COLO829 (cell line): ENCODE measurements around the gene DGLUCY.
"Not testable (repeated sequence)": the region's sequence is repeated elsewhere in the genome, so short reads cannot be mapped to it uniquely, and the experiment has no call there.

ENCODE experiments used
- DNase-seq: peaks from one replicate; pipeline ENCODE4 v3.0.0; 2012; ENCODE audit warnings: low spot score

Gene DGLUCY

GRCh38 chr14:91169951-91170350, 56.1 kb downstream of the DGLUCY start:
- no peak for DNase-seq

GRCh38 chr14:91170504-91171121, 56.7 kb downstream of the DGLUCY start:
- DNase-seq, result peak; percentile 34

GRCh38 chr14:91171291-91171690, 57.4 kb downstream of the DGLUCY start:
- no peak for DNase-seq

GRCh38 chr14:91173221-91173670, 59.4 kb downstream of the DGLUCY start:
- peak; percentile 77 for DNase-seq

- DNase-seq, result no peak
These were observed 60.0 kb downstream of the DGLUCY start for GRCh38 chr14:91173904-91174303.

GRCh38 chr14:91175291-91176201, 61.7 kb downstream of the DGLUCY start:
- DNase-seq, result no peak

GRCh38 chr14:91177073-91178034, 63.5 kb downstream of the DGLUCY start:
- DNase-seq, result peak; percentile 66

- no peak for DNase-seq
These were observed 66.7 kb downstream of the DGLUCY start for GRCh38 chr14:91180611-91181010.

GRCh38 chr14:91182753-91183152, 68.9 kb downstream of the DGLUCY start:
- not testable (repeated sequence) for DNase-seq

- no peak for DNase-seq
These were observed 70.7 kb downstream of the DGLUCY start for GRCh38 chr14:91184559-91184958.

GRCh38 chr14:91185721-91186120, 71.8 kb downstream of the DGLUCY start:
- no peak for DNase-seq

- no peak for DNase-seq
These were observed 72.7 kb downstream of the DGLUCY start for GRCh38 chr14:91186515-91187066.

GRCh38 chr14:91187271-91187670, 73.4 kb downstream of the DGLUCY start:
- no peak for DNase-seq

- no peak for DNase-seq
These were observed 77.0 kb downstream of the DGLUCY start for GRCh38 chr14:91190853-91191252.

GRCh38 chr14:91193069-91193468, 79.2 kb downstream of the DGLUCY start:
- no peak for DNase-seq

GRCh38 chr14:91195881-91196280, 82.0 kb downstream of the DGLUCY start:
- DNase-seq, result no peak

GRCh38 chr14:91197631-91198030, 83.8 kb downstream of the DGLUCY start:
- no peak for DNase-seq

GRCh38 chr14:91200802-91201201, 86.9 kb downstream of the DGLUCY start:
- not testable (repeated sequence) for DNase-seq

GRCh38 chr14:91202234-91202974, 88.5 kb downstream of the DGLUCY start:
- no peak for DNase-seq

GRCh38 chr14:91204657-91205056, 90.8 kb downstream of the DGLUCY start:
- DNase-seq, result no peak

- DNase-seq, result no peak
These were observed 91.6 kb downstream of the DGLUCY start for GRCh38 chr14:91205459-91205858.
